GM12878 (cell line): Measurements from ENCODE around the gene GID4. TPM values are rescaled to one million over a fixed set of nuclear protein-coding genes. Genes with fewer than 3 reads are reported as not detected.

Source experiments
- ATAC-seq: fragments of 200-7000 bp; cut with Tn5 transposase; 3 replicates; pipeline ENCODE4 v1.9.1; 2020; ENCODE audit warnings: mild to moderate bottlenecking, moderate library complexity
- Bru-seq: library from RNA; stranded (reverse); fragments of 400-500 nt; gene quantifications from one replicate; lab custom pipeline; 2021; lab: Mats Ljungman, UMichigan
- BruChase-seq, 2 experiments: library from RNA; stranded (reverse); fragments of 400-500 nt; gene quantifications; one replicate each; lab custom pipeline; 2021; lab: Mats Ljungman, UMichigan
- BruUV-seq: library from RNA; stranded (reverse); fragments of 400-500 nt; replicated peaks from 2 replicates; lab custom pipeline; 2021; lab: Mats Ljungman, UMichigan
- CTCF ChIA-PET: fragments of 300-600 bp; sonication (Branson Sonifier 250); formaldehyde crosslinking; extraction: SDS; loops from one replicate; lab custom pipeline; 2021; ENCODE audit warnings: inconsistent platforms; lab: Yijun Ruan, JAX
- POLR2A ChIA-PET: fragments of 350-600 bp; formaldehyde crosslinking; extraction: SDS; loops from one replicate; lab custom pipeline; 2021; ENCODE audit warnings: inconsistent platforms; lab: Charles Lee
- RAD21 ChIA-PET: fragments of 300-600 bp; sonication (Branson Sonifier 250); formaldehyde crosslinking; loops from one replicate; lab custom pipeline; 2023; ENCODE audit warnings: antibody characterized with exemption; ENCODE audit not compliant: unreplicated experiment; lab: Charles Lee
- SMC1A ChIA-PET: fragments of 300-600 bp; sonication (Branson Sonifier 250); formaldehyde crosslinking; loops from one replicate; lab custom pipeline; 2023; ENCODE audit not compliant: unreplicated experiment, uncharacterized antibody; lab: Charles Lee
- DNase-seq: peaks from one replicate; pipeline ENCODE4 v3.0.0-alpha.2; 2011; ENCODE audit warnings: low read depth, low spot score
- FAIRE-seq: peaks from 3 replicates; lab custom pipeline; 2011; peaks lifted over from hg19 to GRCh38; lab: Jason Lieb, UNC
- H2AFZ ChIP-seq: 2 replicates; pipeline ENCODE4 v1.6.0; 2011; ENCODE audit warnings: low read depth, low read length, control low read depth; ENCODE audit not compliant: control insufficient read depth
- H3K27ac ChIP-seq: 2 replicates; pipeline ENCODE4 v1.5.1; 2011; ENCODE audit warnings: control low read depth; ENCODE audit not compliant: control insufficient read depth, insufficient read depth
- H3K27me3 ChIP-seq, 2 experiments: replicated peaks in 1 of 2; 2 replicates each; pipeline versions ENCODE4 v1.6.0 to v1.6.1; 2011; ENCODE audit warnings: low read length in 1 of 2; ENCODE audit not compliant: control insufficient read depth in 2 of 2, insufficient read depth in 2 of 2
- H3K36me3 ChIP-seq, 2 experiments: 2 replicates each; pipeline ENCODE4 v1.5.1; 2011; ENCODE audit warnings: low read length in 1 of 2; ENCODE audit not compliant: control insufficient read depth in 2 of 2, insufficient read depth in 2 of 2
- H3K4me1 ChIP-seq: 2 replicates; pipeline ENCODE4 v1.6.1; 2011; ENCODE audit warnings: mild to moderate bottlenecking, low read length, moderate library complexity, mixed read lengths; ENCODE audit not compliant: control insufficient read depth, insufficient read depth
- H3K4me2 ChIP-seq: 2 replicates; pipeline ENCODE4 v1.6.0; 2011; ENCODE audit warnings: control low read depth; ENCODE audit not compliant: control insufficient read depth, insufficient read depth
- H3K4me3 ChIP-seq: fragments of 200-600 bp; sonication (generic); 2 replicates; pipeline ENCODE4 v1.5.1; 2016
- H3K79me2 ChIP-seq: 2 replicates; pipeline ENCODE4 v1.6.0; 2011; ENCODE audit warnings: low read length; ENCODE audit not compliant: control insufficient read depth, insufficient read depth
- H3K9ac ChIP-seq: 2 replicates; pipeline ENCODE4 v1.8.0; 2011; ENCODE audit warnings: low read length, control low read depth, mixed read lengths; ENCODE audit not compliant: control insufficient read depth, insufficient read depth
- H3K9me3 ChIP-seq: replicated peaks from 3 replicates; pipeline ENCODE4 v1.5.1; 2011; ENCODE audit warnings: mild to moderate bottlenecking, low read length; ENCODE audit not compliant: control insufficient read depth, insufficient read depth
- H4K20me1 ChIP-seq: 2 replicates; pipeline ENCODE4 v1.6.0; 2011; ENCODE audit not compliant: control insufficient read depth, insufficient read depth
- EED ChIP-seq: sonication (generic); IDR thresholded peaks from 2 replicates; pipeline ENCODE4 v1.6.1; 2016; ENCODE audit warnings: antibody characterized with exemption, low read depth
- JUND ChIP-seq: IDR thresholded peaks from 2 replicates; pipeline ENCODE4 v1.6.1; 2012; ENCODE audit warnings: low read depth, mild to moderate bottlenecking, low read length, improper control_type of control experiment, moderate library complexity
- KDM1A ChIP-seq: fragments of 200-600 bp; sonication (generic); IDR thresholded peaks from 2 replicates; pipeline ENCODE4 v1.6.1; 2016; ENCODE audit warnings: borderline replicate concordance
- MTA2 ChIP-seq: fragments of 450-650 bp; IDR thresholded peaks from 2 replicates; pipeline ENCODE4 v1.6.1; 2016; ENCODE audit warnings: low read depth, mild to moderate bottlenecking, moderate library complexity
- POU2F2 ChIP-seq: IDR thresholded peaks from 3 replicates; pipeline ENCODE4 v1.6.1; 2011; ENCODE audit warnings: low read depth, mild to moderate bottlenecking, low read length, borderline replicate concordance
- RFX5 ChIP-seq: IDR thresholded peaks from 2 replicates; pipeline ENCODE4 v1.6.1; 2011; ENCODE audit warnings: low read depth, low read length, improper control_type of control experiment
- SMAD5 ChIP-seq: IDR thresholded peaks from 2 replicates; pipeline ENCODE4 v1.6.1; 2016; ENCODE audit warnings: antibody characterized with exemption, low read depth
- TCF7 ChIP-seq: IDR thresholded peaks from 2 replicates; pipeline ENCODE4 v1.6.1; 2014; ENCODE audit warnings: antibody characterized with exemption, borderline replicate concordance
- ZNF622 ChIP-seq: fragments of 450-650 bp; IDR thresholded peaks from 2 replicates; pipeline ENCODE4 v1.6.1; 2017; ENCODE audit warnings: mild to moderate bottlenecking, inconsistent platforms
- WGBS: methylation state at CpG from one replicate; pipeline ENCODE4 v1.1.6; 2016; ENCODE audit warnings: low lambda C conversion rate; ENCODE audit not compliant: insufficient replicate concordance, insufficient coverage; ENCODE audit errors: missing lambda C conversion rate; 5-methylcytosine and 5-hydroxymethylcytosine counted together
- in situ Hi-C: fragments of 300-500 bp; cut with MboI; formaldehyde crosslinking; loops from 9 replicates; pipeline ENCODE4 v1.14.3; 2018; ENCODE audit warnings: mixed read lengths
- intact Hi-C: fragments of 100-400 bp; cut with micrococcal nuclease; formaldehyde crosslinking; loops from one replicate; pipeline ENCODE4 v1.14.2; 2022; ENCODE audit not compliant: unreplicated experiment
- long read RNA-seq, 2 experiments: library from polyadenylated mRNA; unstranded; transcript quantifications; one replicate each; pipeline ENCODE4 v2.0.0, GENCODE V29; 2019 to 2020
- polyA minus RNA-seq, 3 experiments: library from RNA; depleted of rRNA, polyadenylated mRNA; stranded (reverse); fragments of >200 nt; gene quantifications; 2 replicates each; pipeline ENCODE4 v1.2.3, GENCODE V29; 2011
- polyA plus RNA-seq, 11 experiments: library from polyadenylated mRNA; depleted of rRNA in 4 of 11; unstranded in 6 of 11; stranded (reverse) in 5 of 11; fragments of >200 nt; fragmentation: Nextera tagmentation in 4 of 11; fragmentation: Illumina TruSeq in 1 of 11; extraction: Ambion mirVana in 4 of 11; extraction: Trizol in 1 of 11; gene quantifications; 1 replicate in 1 of 11; 2 replicates in 10 of 11; pipeline versions ENCODE4 v1.2.1 to v1.2.3, GENCODE V29; 2011 to 2016; ENCODE audit warnings: inconsistent platforms in 2 of 11, missing spikeins in 2 of 11, low read depth in 1 of 11
- total RNA-seq, 4 experiments: library from RNA; depleted of rRNA in 3 of 4; stranded (reverse); fragments of >200 nt in 3 of 4; fragmentation: Illumina TruSeq in 1 of 4; extraction: Trizol in 1 of 4; gene quantifications; 2 replicates each; pipeline versions ENCODE4 v1.2.1 to v1.2.3, GENCODE V29; 2013 to 2021
- TF ChIP-seq, protein P1 (sequence below): fragments of 450-650 bp; IDR thresholded peaks from 2 replicates; pipeline ENCODE4 v1.6.1; 2017; ENCODE audit warnings: mild to moderate bottlenecking, moderate library complexity
- TF ChIP-seq, protein P2 (sequence below): fragments of 450-650 bp; IDR thresholded peaks from 2 replicates; pipeline ENCODE4 v1.6.1; 2016; ENCODE audit warnings: mild to moderate bottlenecking, moderate library complexity, borderline replicate concordance

The GID4 gene
- 9.3 and 10.5 TPM in 2 replicates for total RNA-seq (2013; cell fraction: nucleolus; rRNA removed)
- total RNA-seq (2014; rRNA removed) (4.4 and 4.5 TPM in 2 replicates), total RNA-seq (2014; rRNA removed; fragmentation: Illumina TruSeq; extraction: Trizol) (3.3 and 3.7 TPM in 2 replicates), total RNA-seq (2021) (5.7 and 7.3 TPM in 2 replicates), polyA plus RNA-seq (2011; rRNA removed) (6.1 and 6.3 TPM in 2 replicates), polyA plus RNA-seq (2014; fragmentation: Illumina TruSeq; extraction: Trizol) (5.5 and 6.1 TPM in 2 replicates), polyA plus RNA-seq (2014; fragmentation: Nextera tagmentation; extraction: Ambion mirVana) (1 to 10 TPM in 1 of 2 experiments, under 1 TPM in 1; 0.93 to 1.6 TPM), polyA plus RNA-seq (2014; rRNA removed) (3.5 and 3.6 TPM in 2 replicates), polyA plus RNA-seq (2016; fragmentation: Nextera tagmentation; extraction: Ambion mirVana) (1 to 10 TPM; 3.4 to 3.6 TPM), polyA minus RNA-seq (2011; rRNA and poly(A)+ RNA removed) (8.4 and 8.9 TPM in 2 replicates), Bru-seq, nascent RNA (percentile 52 among the genes with signal in this experiment), BruChase-seq, experiment 1, labeled RNA remaining after a 6-hour chase (percentile 51 among the genes with signal in this experiment), BruChase-seq, experiment 2, labeled RNA remaining after a 2-hour chase (percentile 55 among the genes with signal in this experiment)
- 3.2 TPM for polyA plus RNA-seq (2011; ENCODE audit: low read depth)
- 3.6 and 5.7 TPM in 2 replicates for polyA plus RNA-seq (2011; cell fraction: cytosol; rRNA removed)
- polyA plus RNA-seq (2011; cell fraction: nucleus; rRNA removed), result 3.6 and 3.7 TPM in 2 replicates
- 4.5 and 6.2 TPM in 2 replicates for polyA plus RNA-seq (2012)
- polyA minus RNA-seq (2011; cell fraction: cytosol; rRNA and poly(A)+ RNA removed), result 2.1 and 3.2 TPM in 2 replicates
- polyA minus RNA-seq (2011; cell fraction: nucleus; rRNA and poly(A)+ RNA removed), result 1.7 and 3.4 TPM in 2 replicates
- long read RNA-seq, experiment 1, result 0 reads
- long read RNA-seq, experiment 2, result 0 reads

DNA sequence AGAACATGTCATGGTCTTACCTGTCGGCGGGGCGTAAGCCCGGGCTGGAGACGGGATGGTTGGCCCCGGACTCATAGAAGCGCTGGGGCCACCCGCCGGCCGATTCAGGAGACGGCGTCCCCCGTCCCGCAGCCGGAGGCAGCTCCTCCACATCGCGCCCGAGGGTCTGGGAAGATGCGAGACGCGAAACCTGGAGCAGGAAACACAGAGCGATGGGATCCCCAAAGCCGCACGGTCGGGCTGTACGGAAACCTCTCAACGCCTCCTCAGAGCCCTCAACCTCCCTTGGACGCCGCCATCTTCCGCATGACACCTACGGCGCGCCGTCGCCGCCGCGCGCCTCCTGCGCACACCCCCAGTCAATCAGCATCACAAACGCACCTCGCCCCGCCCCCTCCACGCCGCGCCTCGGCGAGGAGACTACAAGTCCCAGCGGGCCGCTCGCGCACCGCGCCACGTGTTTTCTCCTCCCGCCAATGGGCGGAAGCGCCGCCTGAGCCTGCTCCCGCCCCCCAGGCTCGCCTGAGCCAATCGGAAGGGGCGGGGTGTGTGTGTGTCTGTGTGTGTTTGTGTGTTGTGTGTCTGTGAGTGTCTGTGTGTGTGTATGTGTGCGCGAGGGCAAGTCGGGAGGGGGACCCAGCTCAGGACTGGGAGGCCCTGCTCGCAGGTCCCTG, at the start of gene GID4, which contains the start of gene ATPAF2:
Gene GID4 (plus strand): TSS at position 548 of the 674 bp plus-strand sequence. CDS start 57 bp downstream, at position 605.
Gene ATPAF2 (minus strand): TSS at position 308 of the 674 bp plus-strand sequence. CDS start 155 bp downstream, at position 153.
- RAD21 ChIA-PET, result interaction anchor here (1.3 to 1.4 kb wide), 2 partner anchors 67 to 79 kb away, joined by 3 read pairs; partner anchors contain the start of genes DRC3 and TOM1L2
- H4K20me1 ChIP-seq, result no peaks in the 10 kb centered on the region
- H3K4me2 ChIP-seq, result peak within 1 kb of the TSS; percentile 93
- DNase-seq (peak; percentile 95), FAIRE-seq (peak; percentile 80), ATAC-seq (peak; percentile 95)
- no peaks in the 10 kb centered on the region for H3K36me3 ChIP-seq
- H3K4me1 ChIP-seq, result peaks cover 17% of the 10 kb centered on the region
- CTCF ChIA-PET, result interaction anchor here (1.0 to 2.4 kb wide), 4 partner anchors 52 to 120 kb away, joined by 3 to 7 read pairs (median 6); partner anchors contain the start of genes DRC3 and TOM1L2
- intact Hi-C loops, result loop anchor here (1.0 to 5.0 kb wide), 3 partner anchors 48 to 217 kb away; partner anchors contain the start of gene DRG2
- POLR2A ChIA-PET, result interaction anchor here (0.5 to 1.9 kb wide), 2 partner anchors 67 to 1162 kb away, joined by 3 to 6 read pairs; partner anchors contain the start of genes DRC3 and TOM1L2
- WGBS, result under 1% methylated on average over 67 of the region's 67 CpGs
- no TSS peak for BruUV-seq
- peak within 1 kb of the TSS; percentile 88 for H2AFZ ChIP-seq
- H3K79me2 ChIP-seq, result peaks cover 25% of the 10 kb centered on the region
- H3K27me3 ChIP-seq, result no peaks in the 10 kb centered on the region
- SMC1A ChIA-PET, result interaction anchor here (0.9 kb wide), 1 partner anchor 80 kb away, joined by 3 read pairs; no protein-coding TSS in a partner anchor
- no peaks in the 10 kb centered on the region for H3K9me3 ChIP-seq
- peak within 1 kb of the TSS; percentile 87 for H3K4me3 ChIP-seq
- peak within 1 kb of the TSS; percentile 60 for H3K27ac ChIP-seq
- in situ Hi-C loops, result no loop called here
- H3K9ac ChIP-seq, result peak within 1 kb of the TSS; percentile 82
- TF ChIP-seq POU2F2, result peak; percentile 43; the same call in 1 of the 3 replicates
- TF ChIP-seq JUND, result no peak
- TF ChIP-seq TCF7, result no peak
- TF ChIP-seq EED, result no peak
- peak; percentile 65; the same call in 1 of the 2 replicates for TF ChIP-seq RFX5
- TF ChIP-seq, protein P1, sequence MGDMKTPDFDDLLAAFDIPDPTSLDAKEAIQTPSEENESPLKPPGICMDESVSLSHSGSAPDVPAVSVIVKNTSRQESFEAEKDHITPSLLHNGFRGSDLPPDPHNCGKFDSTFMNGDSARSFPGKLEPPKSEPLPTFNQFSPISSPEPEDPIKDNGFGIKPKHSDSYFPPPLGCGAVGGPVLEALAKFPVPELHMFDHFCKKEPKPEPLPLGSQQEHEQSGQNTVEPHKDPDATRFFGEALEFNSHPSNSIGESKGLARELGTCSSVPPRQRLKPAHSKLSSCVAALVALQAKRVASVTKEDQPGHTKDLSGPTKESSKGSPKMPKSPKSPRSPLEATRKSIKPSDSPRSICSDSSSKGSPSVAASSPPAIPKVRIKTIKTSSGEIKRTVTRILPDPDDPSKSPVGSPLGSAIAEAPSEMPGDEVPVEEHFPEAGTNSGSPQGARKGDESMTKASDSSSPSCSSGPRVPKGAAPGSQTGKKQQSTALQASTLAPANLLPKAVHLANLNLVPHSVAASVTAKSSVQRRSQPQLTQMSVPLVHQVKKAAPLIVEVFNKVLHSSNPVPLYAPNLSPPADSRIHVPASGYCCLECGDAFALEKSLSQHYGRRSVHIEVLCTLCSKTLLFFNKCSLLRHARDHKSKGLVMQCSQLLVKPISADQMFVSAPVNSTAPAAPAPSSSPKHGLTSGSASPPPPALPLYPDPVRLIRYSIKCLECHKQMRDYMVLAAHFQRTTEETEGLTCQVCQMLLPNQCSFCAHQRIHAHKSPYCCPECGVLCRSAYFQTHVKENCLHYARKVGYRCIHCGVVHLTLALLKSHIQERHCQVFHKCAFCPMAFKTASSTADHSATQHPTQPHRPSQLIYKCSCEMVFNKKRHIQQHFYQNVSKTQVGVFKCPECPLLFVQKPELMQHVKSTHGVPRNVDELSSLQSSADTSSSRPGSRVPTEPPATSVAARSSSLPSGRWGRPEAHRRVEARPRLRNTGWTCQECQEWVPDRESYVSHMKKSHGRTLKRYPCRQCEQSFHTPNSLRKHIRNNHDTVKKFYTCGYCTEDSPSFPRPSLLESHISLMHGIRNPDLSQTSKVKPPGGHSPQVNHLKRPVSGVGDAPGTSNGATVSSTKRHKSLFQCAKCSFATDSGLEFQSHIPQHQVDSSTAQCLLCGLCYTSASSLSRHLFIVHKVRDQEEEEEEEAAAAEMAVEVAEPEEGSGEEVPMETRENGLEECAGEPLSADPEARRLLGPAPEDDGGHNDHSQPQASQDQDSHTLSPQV, result no peak
- TF ChIP-seq KDM1A, result no peak
- TF ChIP-seq, protein P2, sequence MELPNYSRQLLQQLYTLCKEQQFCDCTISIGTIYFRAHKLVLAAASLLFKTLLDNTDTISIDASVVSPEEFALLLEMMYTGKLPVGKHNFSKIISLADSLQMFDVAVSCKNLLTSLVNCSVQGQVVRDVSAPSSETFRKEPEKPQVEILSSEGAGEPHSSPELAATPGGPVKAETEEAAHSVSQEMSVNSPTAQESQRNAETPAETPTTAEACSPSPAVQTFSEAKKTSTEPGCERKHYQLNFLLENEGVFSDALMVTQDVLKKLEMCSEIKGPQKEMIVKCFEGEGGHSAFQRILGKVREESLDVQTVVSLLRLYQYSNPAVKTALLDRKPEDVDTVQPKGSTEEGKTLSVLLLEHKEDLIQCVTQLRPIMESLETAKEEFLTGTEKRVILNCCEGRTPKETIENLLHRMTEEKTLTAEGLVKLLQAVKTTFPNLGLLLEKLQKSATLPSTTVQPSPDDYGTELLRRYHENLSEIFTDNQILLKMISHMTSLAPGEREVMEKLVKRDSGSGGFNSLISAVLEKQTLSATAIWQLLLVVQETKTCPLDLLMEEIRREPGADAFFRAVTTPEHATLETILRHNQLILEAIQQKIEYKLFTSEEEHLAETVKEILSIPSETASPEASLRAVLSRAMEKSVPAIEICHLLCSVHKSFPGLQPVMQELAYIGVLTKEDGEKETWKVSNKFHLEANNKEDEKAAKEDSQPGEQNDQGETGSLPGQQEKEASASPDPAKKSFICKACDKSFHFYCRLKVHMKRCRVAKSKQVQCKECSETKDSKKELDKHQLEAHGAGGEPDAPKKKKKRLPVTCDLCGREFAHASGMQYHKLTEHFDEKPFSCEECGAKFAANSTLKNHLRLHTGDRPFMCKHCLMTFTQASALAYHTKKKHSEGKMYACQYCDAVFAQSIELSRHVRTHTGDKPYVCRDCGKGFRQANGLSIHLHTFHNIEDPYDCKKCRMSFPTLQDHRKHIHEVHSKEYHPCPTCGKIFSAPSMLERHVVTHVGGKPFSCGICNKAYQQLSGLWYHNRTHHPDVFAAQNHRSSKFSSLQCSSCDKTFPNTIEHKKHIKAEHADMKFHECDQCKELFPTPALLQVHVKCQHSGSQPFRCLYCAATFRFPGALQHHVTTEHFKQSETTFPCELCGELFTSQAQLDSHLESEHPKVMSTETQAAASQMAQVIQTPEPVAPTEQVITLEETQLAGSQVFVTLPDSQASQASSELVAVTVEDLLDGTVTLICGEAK, result peak; percentile 38; the same call in 1 of the 2 replicates
- no peak for TF ChIP-seq SMAD5
- TF ChIP-seq ZNF622, result no peak
- TF ChIP-seq MTA2, result no peak
